LNCaP clone FGC (cell line): Measurements from ENCODE around the gene PPP2R3C.

Experiments used
- DNase-seq: peaks from one replicate; pipeline ENCODE4 v3.0.0-alpha.2; 2011; ENCODE audit warnings: low read depth
- H3K4me3 ChIP-seq: 2 replicates; pipeline ENCODE4 v1.5.1; 2011; ENCODE audit warnings: mild to moderate bottlenecking, low read depth, low read length, control low read depth
- TF ChIP-seq, protein P1 (sequence below): IDR thresholded peaks from 2 replicates; pipeline ENCODE4 v1.5.1; 2012; ENCODE audit warnings: mild to moderate bottlenecking; ENCODE audit not compliant: control insufficient read depth, insufficient read depth; ENCODE audit errors: extremely low read depth

Gene PPP2R3C

DNA sequence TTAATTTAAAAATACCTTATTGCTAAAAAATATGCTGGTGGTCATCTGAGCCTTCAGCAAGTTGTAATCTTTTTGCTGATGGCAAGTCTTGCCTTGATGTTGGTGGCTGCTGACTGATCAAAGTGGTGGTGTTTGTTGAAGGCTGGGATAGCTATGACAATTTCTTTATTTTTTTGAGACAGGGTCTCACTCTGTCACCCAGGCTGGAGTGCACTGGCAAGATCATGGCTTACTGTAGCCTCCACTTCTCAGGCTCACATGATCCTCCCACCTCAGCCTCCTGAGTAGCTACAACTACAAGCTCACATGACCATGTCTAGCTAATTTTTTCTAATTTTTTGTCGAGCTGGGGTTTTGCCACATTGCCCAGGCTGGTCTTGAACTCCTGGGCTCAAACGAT lies 25.4 kb upstream of the PPP2R3C start:
- TF ChIP-seq, protein P1, sequence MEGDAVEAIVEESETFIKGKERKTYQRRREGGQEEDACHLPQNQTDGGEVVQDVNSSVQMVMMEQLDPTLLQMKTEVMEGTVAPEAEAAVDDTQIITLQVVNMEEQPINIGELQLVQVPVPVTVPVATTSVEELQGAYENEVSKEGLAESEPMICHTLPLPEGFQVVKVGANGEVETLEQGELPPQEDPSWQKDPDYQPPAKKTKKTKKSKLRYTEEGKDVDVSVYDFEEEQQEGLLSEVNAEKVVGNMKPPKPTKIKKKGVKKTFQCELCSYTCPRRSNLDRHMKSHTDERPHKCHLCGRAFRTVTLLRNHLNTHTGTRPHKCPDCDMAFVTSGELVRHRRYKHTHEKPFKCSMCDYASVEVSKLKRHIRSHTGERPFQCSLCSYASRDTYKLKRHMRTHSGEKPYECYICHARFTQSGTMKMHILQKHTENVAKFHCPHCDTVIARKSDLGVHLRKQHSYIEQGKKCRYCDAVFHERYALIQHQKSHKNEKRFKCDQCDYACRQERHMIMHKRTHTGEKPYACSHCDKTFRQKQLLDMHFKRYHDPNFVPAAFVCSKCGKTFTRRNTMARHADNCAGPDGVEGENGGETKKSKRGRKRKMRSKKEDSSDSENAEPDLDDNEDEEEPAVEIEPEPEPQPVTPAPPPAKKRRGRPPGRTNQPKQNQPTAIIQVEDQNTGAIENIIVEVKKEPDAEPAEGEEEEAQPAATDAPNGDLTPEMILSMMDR = no peak

DNA sequence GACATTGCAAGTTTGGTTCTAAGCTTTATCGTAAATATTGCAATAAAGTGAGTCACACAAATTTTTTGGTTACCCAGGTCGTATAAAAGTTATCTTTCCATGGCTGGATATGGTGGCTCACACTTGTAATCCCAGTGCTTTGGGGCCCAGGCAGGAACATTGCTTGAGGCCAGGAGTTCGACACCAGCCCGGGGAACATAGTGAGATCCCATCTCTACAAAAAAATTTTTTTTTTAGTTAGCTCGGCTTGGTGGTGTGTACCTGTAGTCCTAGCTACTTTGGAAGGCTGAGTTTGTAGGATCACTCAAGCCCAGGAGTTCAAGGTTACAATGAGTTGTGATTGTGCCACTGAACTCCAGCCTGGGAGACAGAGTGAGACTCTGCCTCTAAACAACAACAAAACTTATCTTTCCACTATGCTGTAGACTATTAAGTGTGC lies 24.9 kb upstream of the PPP2R3C start:
- no peak overlapping the region for H3K4me3 ChIP-seq
- DNase-seq = no peak
- TF ChIP-seq, protein P1 = no peak

More for the DNA sequence above, 25.4 kb upstream of the PPP2R3C start:
- H3K4me3 ChIP-seq = no peak overlapping the region
- no peak for DNase-seq

DNA sequence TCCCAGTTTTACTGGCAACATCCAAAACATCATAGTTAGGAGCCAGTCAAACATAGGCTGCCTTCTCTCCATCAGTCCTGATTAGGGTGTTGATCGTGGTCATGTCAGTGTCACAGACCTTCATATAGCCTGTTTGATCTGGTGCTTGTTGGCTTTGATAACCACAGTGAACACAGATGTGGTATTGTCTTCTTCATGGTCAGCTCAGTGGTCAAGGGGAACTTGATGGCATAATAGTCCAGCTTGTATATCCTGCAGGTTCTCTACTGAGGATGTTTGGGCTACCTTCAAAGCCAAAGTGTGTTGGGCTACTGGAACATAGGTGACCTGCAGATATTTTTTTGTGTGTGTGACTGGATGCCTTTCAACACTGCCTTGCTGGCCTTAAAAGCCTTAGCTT lies 22.2 kb upstream of the PPP2R3C start:
- DNase-seq = no peak
- H3K4me3 ChIP-seq = no peak overlapping the region
- TF ChIP-seq, protein P1 = no peak

GRCh38 chr14:35140718-35141581 lies 19.2 kb upstream of the PPP2R3C start:
- DNase-seq = no peak
- TF ChIP-seq, protein P1 = no peak

DNA sequence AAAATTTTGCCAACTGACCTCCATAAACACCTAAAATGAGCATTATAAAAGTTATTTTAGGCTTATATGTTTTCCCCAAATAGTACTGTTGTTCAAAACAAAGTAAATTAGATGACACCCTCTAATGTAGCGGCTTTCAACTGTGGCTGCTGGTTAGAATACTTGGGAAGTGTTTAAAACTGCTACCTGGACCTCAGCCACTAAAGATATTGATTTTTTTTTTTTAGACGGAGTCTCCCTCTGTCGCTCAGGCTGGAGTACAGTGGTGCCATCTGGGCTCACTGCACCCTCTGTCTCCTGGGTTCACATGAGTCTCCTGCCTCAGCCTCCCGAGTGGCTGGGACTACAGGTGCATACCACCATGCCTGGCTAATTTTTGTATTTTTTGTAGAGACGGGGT lies 16.8 kb upstream of the PPP2R3C start:
- H3K4me3 ChIP-seq = no peak overlapping the region
- no peak for DNase-seq
- TF ChIP-seq, protein P1 = no peak

More at GRCh38 chr14:35140718-35141581, 19.2 kb upstream of the PPP2R3C start:
- H3K4me3 ChIP-seq = no peak overlapping the region

DNA sequence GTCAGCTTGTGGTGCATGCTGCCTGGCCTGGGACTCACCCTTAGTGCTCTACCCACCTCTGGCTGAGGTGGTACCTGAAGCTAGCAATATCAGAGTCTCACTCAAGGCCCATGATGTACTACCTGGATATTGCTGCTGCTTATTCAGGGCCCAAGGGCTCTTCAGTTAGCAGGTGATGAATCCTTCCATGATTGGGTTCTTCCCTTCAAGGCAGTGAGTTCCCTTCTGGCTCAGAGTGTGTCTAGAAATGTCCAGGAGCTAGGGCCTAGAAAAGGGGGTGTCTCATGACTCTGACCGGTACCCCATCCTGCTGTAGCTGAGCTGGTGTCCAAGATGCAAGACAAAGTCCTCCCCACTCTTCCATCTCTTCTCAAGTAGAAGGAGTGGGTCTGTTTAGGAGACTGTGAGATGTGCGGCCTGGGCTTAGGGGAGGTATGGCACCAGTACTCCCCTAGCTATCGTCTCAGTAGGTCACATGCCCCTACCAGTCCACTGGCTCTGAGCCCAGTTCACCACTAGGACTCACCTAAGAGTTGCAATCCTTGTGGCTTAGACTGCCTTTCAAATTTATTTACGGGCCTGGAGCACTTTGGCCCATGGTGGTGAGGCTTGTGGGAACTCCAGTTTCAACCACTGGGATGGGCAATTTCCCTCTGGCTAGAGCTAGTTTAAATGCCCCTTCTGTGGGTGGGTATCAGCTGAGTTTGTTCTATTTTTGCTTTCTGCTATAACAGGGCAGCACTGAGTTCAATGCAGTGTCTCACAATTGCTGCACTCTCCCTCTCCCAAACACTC lies 12.7 kb upstream of the PPP2R3C start:
- no peak overlapping the region for H3K4me3 ChIP-seq
- TF ChIP-seq, protein P1 = no peak
- no peak for DNase-seq
